HG03457 (cell line): ENCODE measurements around the gene SIN3B.

Source experiments
- ATAC-seq: cut with Tn5 transposase; IDR thresholded peaks from one replicate; pipeline ENCODE4 v1.9.1; 2021; ENCODE audit warnings: moderate number of reproducible peaks; ENCODE audit not compliant: unreplicated experiment

The SIN3B gene

GRCh38 chr19:16888629-16889365, 59.6 kb downstream of the SIN3B start, which contains the start of gene F2RL3:
Gene F2RL3 (plus strand): TSS chr19:16888999. CDS start chr19:16889190, 191 bp downstream.
- ATAC-seq = no peak

DNA sequence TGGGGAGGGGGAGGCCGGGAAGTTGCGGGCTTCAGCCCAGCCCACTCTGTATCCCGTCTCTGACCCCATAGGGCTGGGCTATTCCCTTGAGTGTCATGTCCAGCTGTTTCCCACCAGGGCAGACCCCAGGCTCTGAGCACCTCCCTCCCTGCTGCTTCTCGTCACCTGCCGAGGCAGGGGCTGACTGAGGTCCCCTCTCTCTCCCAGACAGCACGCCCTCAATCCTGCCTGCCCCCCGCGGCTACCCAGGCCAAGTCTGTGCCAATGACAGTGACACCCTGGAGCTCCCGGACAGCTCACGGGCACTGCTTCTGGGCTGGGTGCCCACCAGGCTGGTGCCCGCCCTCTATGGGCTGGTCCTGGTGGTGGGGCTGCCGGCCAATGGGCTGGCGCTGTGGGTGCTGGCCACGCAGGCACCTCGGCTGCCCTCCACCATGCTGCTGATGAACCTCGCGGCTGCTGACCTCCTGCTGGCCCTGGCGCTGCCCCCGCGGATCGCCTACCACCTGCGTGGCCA, 60.2 kb downstream of the SIN3B start:
- ATAC-seq = no peak

DNA sequence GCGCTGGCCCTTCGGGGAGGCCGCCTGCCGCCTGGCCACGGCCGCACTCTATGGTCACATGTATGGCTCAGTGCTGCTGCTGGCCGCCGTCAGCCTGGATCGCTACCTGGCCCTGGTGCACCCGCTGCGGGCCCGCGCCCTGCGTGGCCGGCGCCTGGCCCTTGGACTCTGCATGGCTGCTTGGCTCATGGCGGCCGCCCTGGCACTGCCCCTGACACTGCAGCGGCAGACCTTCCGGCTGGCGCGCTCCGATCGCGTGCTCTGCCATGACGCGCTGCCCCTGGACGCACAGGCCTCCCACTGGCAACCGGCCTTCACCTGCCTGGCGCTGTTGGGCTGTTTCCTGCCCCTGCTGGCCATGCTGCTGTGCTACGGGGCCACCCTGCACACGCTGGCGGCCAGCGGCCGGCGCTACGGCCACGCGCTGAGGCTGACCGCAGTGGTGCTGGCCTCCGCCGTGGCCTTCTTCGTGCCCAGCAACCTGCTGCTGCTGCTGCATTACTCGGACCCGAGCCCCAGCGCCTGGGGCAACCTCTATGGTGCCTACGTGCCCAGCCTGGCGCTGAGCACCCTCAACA, 60.8 kb downstream of the SIN3B start:
- ATAC-seq = no peak

DNA sequence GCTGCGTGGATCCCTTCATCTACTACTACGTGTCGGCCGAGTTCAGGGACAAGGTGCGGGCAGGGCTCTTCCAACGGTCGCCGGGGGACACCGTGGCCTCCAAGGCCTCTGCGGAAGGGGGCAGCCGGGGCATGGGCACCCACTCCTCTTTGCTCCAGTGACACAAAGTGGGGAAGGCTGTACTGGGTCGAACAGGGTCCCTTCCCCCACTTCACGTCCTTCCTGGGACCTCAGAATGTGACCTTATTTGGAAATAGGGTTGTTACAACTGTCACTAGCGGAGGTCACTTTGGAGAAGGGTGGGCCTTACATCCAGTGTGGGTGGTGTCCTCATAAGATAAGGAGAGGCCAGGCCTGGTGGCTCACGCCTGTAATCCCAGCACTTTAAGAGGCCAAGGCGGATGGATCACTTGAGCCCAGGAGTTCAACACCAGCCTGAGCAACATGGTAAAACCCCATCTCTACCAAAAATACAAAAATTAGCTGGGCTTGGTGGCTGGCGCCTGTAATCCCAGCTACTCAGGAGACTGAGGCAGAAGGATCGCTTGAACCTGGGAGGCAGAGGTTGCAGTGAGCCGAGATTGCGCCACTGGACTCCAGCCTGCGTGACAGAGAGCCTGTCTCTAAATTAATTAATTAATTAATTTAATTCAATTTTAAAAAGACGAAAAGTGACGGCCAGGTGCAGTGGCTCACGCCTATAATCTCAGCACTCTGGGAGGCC, 61.4 kb downstream of the SIN3B start:
- ATAC-seq = no peak

GRCh38 chr19:16891696-16892382, 62.6 kb downstream of the SIN3B start:
- no peak for ATAC-seq

GRCh38 chr19:16892436-16892835, 63.2 kb downstream of the SIN3B start:
- ATAC-seq = no peak

GRCh38 chr19:16892868-16893685, 63.9 kb downstream of the SIN3B start:
- no peak for ATAC-seq

GRCh38 chr19:16893686-16893989, 64.4 kb downstream of the SIN3B start:
- no peak for ATAC-seq

DNA sequence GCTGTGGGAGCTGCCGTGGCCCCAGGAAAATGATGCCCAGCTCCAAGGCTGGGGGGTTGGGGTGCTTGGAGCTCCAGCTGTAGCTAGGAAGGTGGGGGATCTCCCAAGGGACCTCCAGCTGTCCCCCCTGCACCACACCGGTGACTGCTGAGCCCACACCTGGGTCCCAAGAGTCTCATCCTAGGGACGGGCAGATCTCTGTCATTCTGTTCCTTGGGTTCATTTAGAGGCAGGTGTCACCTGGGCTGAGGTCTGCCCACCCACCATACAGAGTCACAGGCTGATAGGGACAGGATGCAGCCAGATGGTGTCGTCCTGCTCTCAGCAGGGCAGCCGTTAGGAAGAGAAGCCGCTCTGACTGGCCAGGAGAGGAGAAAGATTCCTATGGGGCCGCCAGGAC, 64.9 kb downstream of the SIN3B start:
- no peak for ATAC-seq

DNA sequence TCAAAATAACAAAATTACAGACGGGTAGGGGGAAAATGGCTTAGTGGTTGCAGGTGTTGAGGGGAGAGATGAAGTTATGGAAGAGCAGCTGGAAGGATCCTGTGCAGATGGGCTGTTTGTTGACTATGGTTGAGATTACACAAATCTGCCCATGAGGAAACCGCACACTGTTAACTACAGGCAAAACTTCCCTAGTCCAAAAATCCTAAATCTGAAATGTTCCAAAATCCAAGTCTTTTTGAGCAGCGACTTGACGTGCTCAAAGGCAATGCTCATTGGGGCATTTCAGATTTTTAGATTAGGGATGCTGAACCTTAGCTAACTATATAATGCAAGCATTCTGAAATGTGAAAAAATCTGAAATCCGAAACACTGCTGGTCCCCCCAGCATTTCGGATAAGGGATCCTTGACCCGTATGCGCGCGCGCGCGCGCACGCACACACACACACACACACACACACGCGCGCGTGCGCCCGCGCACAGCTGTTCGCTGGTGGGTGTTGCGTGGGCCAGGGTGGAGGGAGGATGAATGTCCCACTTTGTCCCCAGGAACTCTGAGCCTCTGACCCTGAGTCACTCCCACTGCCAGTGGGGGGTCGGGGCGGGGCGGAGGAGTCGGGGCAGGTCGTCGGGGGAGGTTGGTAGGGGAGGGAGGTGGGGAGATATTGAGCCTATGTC, 66.4 kb downstream of the SIN3B start:
- no peak for ATAC-seq

DNA sequence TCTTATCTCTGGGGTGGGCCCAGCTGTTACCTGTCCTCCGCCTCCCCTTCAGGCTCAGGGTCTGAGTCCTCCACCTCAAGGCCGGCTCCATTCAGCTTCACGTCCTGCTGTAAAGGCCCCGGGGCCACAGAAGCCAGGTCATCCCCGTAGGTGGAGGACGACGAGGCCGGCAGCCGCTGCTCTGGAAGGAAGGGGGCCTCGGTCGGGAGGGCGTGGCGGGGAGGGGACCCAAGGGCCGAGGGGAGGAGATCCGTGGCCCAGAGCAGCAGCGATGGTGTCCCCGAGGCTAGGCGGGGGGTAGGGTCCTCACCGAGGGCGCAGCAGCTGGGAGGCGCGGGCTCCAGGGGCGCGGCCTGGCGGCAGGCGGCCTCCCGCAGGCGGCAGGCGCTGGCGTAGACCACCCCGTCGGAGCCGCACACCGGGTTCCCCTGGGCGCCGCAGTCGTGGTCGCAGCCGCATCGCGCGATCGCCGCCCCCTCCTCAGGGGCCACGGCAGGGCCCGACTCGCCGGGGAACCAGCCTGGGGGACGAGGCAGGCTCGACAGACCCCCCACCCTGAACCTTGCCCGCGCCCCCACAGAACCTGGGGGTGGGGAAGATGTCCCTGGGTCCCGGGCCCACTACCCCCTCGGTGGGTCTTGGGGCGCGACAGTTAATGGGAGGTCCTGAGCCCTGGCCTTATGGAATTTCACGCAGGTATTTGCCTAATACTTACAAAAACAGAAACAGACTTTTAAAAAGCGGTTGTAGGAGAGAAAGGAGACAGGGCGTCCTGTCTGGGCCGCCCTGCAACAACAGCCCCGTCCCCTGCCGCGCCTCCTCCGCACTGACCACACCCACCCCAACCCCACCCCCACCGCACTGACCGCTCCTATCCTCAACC, 67.2 kb downstream of the SIN3B start:
- ATAC-seq = no peak

- ATAC-seq = no peak
These were observed 68.0 kb downstream of the SIN3B start for GRCh38 chr19:16897029-16897855.

DNA sequence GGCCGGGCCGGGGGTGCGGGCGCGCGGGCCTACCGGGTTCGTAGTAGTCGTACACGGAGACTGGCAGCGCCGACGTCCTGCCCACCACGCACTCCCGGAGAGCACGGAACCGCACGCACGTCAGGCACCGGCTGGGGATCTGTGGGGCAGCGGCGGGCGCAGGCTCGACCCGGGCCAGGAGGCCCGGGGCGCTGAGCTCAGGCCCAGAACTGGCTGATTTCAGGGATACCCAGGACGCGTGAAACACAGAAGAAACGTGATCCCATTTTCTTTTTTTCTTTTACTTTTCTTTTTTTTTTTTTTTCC, 68.6 kb downstream of the SIN3B start:
- no peak for ATAC-seq

GRCh38 chr19:16898361-16899015, 69.3 kb downstream of the SIN3B start:
- no peak for ATAC-seq

GRCh38 chr19:16899566-16900075, 70.4 kb downstream of the SIN3B start:
- ATAC-seq = no peak

- ATAC-seq = no peak
These were observed 72.4 kb downstream of the SIN3B start for GRCh38 chr19:16901491-16902175.

GRCh38 chr19:16902545-16902944, 73.3 kb downstream of the SIN3B start:
- ATAC-seq = no peak
